ENCODE data around the gene FAM200B.

FAM200B gene

DNA sequence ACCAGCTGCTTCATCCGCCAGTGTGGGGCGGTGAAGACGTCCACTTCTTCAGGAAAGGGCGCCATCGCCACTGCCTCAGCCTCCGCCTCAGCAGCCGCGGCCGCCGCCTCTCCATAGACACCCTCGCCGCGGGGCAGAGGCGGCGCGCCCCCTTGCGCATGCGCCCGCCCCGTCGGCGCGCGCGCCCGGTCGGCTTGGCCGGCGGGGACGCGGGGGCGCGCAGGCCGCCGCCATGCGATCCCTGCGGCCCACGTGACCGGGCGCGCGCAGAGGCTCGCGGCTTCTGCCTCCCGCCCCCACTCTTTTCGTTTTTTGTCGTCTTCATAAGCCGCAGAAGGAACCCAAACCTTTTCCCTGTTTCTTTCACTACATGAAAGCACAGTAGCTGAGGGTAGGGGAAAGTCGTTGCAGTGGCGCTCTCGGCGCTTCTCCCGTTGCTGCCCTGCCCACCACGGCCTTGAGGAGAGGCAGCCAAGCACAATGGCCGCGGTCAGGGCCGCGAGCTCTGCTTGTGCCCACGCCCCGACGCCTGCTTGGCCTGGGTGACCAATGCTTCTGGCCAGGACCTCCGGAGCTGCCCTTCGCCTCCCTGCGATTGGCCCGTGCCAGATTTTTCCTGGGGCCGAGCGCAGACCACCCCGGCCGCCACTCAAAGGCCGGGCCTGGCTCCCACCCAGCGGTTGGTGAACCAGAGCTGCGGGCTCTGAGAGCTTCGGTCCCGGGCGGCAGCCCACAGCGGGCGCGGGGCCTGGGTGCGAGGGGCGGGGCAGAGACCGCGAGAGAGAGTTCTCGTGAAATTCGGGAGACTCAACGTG, 26.2 kb upstream of the FAM200B start, which contains the start of gene FBXL5:
FBXL5 (minus strand) TSS at position 135 of the 815 bp plus-strand sequence; CDS start at position 65, 70 bp downstream.
- ATAC-seq (replicated peaks; ENCODE audit: extremely low read depth, poor library complexity, severe bottlenecking) (peak; percentile 82), DNase-seq (ENCODE audit: low spot score in 2 of 2) (peak; percentile 67 to 72)
- H3K27ac Mint-ChIP-seq (ENCODE audit: low read depth), result peak within 1 kb of the TSS; percentile 98
- no peaks in the 10 kb centered on the region for H3K9me3 Mint-ChIP-seq
- H3K4me1 Mint-ChIP-seq, result peaks cover 38% of the 10 kb centered on the region
- peaks cover 17% of the 10 kb centered on the region for H3K36me3 Mint-ChIP-seq (ENCODE audit: insufficient read depth)
- no peaks in the 10 kb centered on the region for H3K27me3 Mint-ChIP-seq
- peak within 1 kb of the TSS; percentile 99 for H3K4me3 Mint-ChIP-seq

DNA sequence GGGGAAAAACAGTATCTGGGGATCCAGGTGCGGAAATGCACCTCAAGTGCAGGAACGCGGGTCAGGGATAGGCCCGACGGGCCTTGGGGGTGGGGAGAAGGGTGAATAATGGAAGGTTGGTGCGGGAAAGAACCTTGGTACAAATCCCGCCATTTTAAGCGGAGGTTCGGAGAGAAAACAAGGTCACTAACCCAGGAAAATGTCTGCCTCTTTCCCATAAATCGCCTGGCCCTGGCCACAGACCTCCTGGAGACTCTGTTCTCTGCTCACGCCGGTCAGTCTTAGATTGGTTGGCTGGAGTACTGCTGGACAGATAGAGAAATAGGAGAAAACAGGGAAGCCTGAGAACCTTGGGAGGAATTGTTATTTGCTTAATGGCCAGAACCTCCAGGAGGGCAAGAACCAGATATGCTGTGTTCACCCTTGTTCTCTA, 25.6 kb upstream of the FAM200B start:
- Mint-ChIP-seq H3K36me3 (ENCODE audit: insufficient read depth) (peaks cover 12% of the 10 kb centered on the region), H3K27ac (ENCODE audit: low read depth) (peak overlapping the region; percentile 98), H3K9me3 (no peaks in the 10 kb centered on the region), H3K27me3 (no peaks in the 10 kb centered on the region), H3K4me3 (peak overlapping the region; percentile 99), H3K4me1 (peaks cover 33% of the 10 kb centered on the region)
- ATAC-seq (replicated peaks; ENCODE audit: extremely low read depth, poor library complexity, severe bottlenecking) (no peak), DNase-seq (ENCODE audit: low spot score in 2 of 2) (no peak)

DNA sequence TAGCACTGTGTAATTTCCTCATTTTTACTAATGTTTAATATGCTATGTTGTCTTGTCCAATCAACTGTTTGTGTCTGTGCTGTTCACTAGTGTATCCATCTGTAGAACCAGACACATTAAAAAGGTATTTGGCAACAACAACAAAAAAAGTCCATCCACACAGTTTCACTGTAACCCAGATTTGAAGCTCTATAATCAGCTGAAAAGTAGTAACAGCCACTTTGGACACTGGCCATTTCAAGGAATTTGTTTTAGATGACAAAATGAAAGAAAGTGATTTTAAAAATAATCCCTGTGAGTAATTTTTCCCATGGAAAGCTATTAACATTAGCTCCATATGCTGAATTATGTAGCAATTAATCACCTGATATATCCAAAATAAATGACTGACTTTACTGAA, 24.3 kb upstream of the FAM200B start:
- Mint-ChIP-seq H3K27ac (ENCODE audit: low read depth) (no peak overlapping the region), H3K4me3 (peak overlapping the region; percentile 41), H3K4me1 (peaks cover 22% of the 10 kb centered on the region), H3K36me3 (ENCODE audit: insufficient read depth) (peaks cover 14% of the 10 kb centered on the region), H3K27me3 (no peaks in the 10 kb centered on the region), H3K9me3 (no peaks in the 10 kb centered on the region)
- ATAC-seq (replicated peaks; ENCODE audit: extremely low read depth, poor library complexity, severe bottlenecking) (no peak), DNase-seq (ENCODE audit: low spot score in 2 of 2) (no peak)

DNA sequence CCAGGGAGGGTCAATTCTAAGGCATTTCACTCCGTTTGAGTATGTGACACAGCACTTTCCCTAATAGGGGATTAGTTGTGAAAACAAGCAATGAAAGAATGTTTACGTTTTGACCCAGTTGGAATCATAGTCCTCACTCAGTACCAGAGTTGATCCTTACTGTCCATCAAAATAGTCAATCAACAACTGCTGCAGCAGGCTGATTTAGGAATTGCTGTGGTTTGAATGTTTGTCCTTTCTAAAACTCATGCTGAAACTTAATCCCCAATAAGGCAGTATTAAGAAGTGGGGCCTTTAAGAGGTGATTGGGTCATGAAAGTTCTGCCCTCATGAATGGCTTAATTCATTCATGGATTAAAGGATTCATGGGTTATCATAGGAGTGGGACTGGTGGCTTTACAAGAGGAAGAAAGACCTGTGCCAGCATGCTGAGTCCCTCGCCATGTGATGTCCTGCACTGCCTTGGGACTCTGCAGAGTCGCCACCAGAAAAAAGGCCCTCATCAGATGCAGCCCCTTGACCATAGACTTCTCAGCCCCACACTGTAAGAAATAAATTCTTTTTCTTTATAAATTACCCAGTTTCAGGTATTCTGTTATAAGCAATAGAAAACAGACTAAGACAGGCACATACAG, 23.4 kb upstream of the FAM200B start:
- Mint-ChIP-seq H3K36me3 (ENCODE audit: insufficient read depth) (peaks cover 14% of the 10 kb centered on the region), H3K4me1 (peaks cover 19% of the 10 kb centered on the region)

DNA sequence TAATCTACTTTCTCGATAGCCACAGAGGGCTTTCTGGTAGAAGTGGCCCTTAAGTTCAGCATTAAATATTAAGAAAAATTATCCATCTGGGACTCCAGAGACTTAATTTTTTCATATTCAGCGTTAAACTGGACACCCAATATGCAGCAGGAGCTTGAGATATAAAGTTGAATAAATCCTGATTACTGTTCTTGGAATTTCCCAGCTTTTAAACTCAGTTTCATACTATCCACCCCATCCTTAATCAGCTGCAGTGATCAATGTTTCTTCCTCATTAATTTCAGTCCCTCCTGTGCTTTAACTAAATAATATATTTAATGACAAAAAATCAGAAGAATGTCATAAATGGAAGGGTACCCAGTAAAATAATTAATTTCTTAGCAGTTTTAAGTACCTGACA, 22.8 kb upstream of the FAM200B start:
- Mint-ChIP-seq H3K27ac (ENCODE audit: low read depth) (no peak overlapping the region), H3K36me3 (ENCODE audit: insufficient read depth) (peaks cover 11% of the 10 kb centered on the region), H3K4me1 (peaks cover 14% of the 10 kb centered on the region), H3K9me3 (no peaks in the 10 kb centered on the region), H3K27me3 (no peaks in the 10 kb centered on the region), H3K4me3 (no peak overlapping the region)
- no peak for ATAC-seq (replicated peaks; ENCODE audit: extremely low read depth, poor library complexity, severe bottlenecking)
- no peak for DNase-seq (ENCODE audit: low spot score in 2 of 2)

More for the DNA sequence above, 23.4 kb upstream of the FAM200B start:
- Mint-ChIP-seq H3K4me3 (no peak overlapping the region), H3K9me3 (no peaks in the 10 kb centered on the region), H3K27me3 (no peaks in the 10 kb centered on the region), H3K27ac (ENCODE audit: low read depth) (no peak overlapping the region)
- no peak for ATAC-seq (replicated peaks; ENCODE audit: extremely low read depth, poor library complexity, severe bottlenecking)
- no peak for DNase-seq (ENCODE audit: low spot score in 2 of 2)

DNA sequence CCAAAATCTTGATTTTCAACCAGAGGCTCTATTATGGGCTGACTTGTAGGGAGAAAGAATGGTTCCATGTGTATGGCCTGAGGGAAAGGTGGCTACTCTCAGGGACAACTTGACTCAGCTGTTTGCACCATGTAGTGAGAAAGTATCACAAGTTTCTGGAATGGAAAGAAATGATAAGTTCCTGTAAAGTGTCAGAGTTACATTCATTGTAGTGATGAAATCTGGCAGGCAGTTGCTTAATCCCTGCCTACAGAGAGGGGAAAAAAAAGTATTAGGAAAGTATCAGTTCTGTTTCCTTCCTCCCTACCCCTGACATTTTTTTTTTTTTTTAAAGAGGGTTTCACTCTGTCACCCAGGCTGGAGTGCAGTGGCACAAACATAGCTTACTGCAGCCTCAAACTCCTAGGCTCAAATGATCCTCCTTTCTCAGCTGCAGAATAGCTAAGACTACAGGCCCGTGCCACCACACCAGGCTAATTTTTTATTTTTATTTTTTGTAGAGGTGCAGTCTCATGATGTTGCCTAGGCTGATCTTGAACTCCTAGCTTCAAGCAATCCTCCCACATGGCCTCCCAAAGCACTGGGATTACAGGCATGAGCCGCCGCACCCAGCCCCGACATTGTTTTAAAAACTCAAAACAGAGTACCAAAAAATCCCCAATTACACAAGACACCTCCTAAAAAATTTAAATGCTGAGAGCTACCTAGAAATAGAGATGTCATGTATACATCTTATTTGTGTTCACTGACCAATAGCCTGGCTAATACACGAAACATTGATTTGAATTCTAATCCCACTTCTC, 21.7 kb upstream of the FAM200B start:
- H3K36me3 Mint-ChIP-seq (ENCODE audit: insufficient read depth), result peaks cover 8% of the 10 kb centered on the region
- H3K27ac Mint-ChIP-seq (ENCODE audit: low read depth), result no peak overlapping the region
- H3K4me3 Mint-ChIP-seq, result no peak overlapping the region
- ATAC-seq (replicated peaks; ENCODE audit: extremely low read depth, poor library complexity, severe bottlenecking), result no peak
- no peaks in the 10 kb centered on the region for H3K9me3 Mint-ChIP-seq
- no peaks in the 10 kb centered on the region for H3K27me3 Mint-ChIP-seq
- H3K4me1 Mint-ChIP-seq, result peaks cover 5% of the 10 kb centered on the region
- no peak for DNase-seq (ENCODE audit: low spot score in 2 of 2)

DNA sequence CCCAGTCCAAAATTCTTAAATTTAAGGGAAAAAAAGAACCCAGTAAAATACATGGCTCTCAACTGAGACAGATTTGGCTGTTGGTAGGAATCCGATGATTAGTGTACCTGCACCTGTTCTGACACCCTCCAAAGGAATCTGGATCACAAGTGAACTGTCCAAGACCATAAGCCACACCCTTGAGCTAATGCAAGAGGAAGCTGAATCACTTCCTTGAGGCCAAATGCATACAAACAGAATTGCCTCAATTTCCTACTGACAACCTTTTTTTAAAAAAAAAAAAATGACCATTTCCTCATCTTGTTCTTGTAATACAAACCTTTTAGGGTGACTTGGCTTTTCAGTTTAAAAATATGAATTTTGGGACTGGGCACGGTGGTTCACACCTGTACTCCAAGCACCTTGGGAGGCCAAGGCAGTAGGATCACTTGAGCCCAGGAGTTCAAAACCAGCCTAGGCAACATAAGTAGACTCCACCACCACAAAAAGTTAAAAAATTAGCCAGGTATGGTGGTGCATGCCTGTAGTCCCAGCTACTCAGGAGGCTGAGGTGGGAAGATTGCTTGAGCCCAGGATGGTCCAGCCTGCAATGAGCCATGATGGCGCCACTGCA, 15.8 kb upstream of the FAM200B start:
- peaks cover 2% of the 10 kb centered on the region for H3K36me3 Mint-ChIP-seq (ENCODE audit: insufficient read depth)
- ATAC-seq (replicated peaks; ENCODE audit: extremely low read depth, poor library complexity, severe bottlenecking) (no peak), DNase-seq (ENCODE audit: low spot score in 2 of 2) (no peak)
- no peak overlapping the region for H3K4me3 Mint-ChIP-seq
- no peak overlapping the region for H3K27ac Mint-ChIP-seq (ENCODE audit: low read depth)
- H3K27me3 Mint-ChIP-seq, result no peaks in the 10 kb centered on the region
- no peaks in the 10 kb centered on the region for H3K9me3 Mint-ChIP-seq
- no peaks in the 10 kb centered on the region for H3K4me1 Mint-ChIP-seq

DNA sequence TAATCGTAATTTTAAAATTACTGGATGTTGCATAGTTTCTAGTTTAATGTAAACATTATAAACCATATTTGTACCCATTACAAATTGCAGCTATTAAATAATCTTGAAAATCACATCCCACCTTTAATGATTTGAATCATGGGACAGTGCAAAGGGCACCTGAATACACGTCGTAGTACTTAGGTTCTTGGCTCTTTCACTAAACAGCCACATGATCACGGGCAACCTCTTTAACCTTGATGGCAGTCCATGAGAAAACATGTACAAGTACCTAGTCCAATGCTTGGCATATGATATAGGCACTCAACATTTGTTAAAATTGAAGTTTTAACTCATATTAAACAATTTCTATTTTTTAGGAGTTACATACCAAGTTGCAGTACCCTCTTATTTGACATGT, 14.6 kb upstream of the FAM200B start:
- DNase-seq (ENCODE audit: low spot score in 2 of 2) (no peak), ATAC-seq (replicated peaks; ENCODE audit: extremely low read depth, poor library complexity, severe bottlenecking) (no peak)
- Mint-ChIP-seq H3K4me1 (no peaks in the 10 kb centered on the region), H3K27ac (ENCODE audit: low read depth) (no peak overlapping the region), H3K27me3 (no peaks in the 10 kb centered on the region), H3K36me3 (ENCODE audit: insufficient read depth) (no peaks in the 10 kb centered on the region), H3K4me3 (no peak overlapping the region), H3K9me3 (no peaks in the 10 kb centered on the region)

DNA sequence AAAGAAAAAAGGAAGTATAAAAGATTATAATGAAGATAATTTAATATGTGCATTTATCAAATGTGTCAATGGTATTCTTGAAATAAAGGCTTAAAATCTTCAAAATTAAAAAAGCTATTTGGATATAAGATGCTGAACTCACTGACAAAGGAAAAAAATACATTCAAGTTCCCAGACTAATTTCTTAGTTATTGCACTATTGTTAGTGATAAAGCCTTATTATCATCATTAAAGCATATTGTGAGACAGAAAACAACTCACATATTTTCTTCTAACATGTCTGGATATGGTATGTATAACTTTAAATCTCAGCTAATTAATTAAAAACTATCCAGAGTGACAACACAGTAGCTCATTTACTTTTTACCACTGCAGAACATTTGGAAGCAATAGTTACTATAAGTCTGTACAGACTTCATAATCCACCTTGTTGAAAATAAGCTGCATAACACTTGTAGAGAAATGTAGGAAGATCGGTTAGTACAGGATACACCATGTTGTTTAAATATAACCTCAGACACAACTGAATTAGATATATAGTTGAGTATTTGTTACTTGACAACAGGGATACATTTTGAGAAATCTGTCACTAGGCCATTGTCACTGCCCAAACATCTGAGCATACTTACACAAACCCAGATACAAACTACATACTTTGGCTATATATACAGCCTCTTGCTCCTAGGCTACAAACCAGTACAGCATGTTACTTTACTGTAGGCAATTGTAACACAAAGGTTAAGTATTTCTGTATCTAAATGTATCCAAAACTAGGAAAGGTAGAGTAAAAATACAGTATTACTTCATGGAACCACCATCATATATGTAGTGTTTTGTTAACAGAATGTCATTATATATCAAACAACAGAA, 12.8 kb upstream of the FAM200B start:
- H3K27me3 Mint-ChIP-seq, result no peaks in the 10 kb centered on the region

DNA sequence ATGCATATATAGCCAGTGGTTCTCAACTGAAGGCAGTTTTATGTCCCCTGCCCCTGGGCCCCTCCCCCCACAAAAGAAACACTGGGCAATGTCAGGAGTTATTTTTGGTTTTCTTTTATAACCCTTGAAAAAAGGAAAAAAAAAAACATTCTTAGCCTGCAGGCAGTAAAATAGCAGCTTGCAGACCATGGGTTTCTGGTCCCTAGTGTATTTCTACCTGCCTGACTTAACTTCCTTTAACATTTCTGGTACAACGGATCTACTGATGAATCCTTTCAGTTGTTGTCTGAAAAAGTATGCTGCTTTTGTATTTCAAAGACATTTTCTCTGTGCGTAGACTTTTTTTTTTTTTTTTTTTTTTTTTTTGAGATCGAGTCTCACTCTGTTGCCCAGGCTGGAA, 11.1 kb upstream of the FAM200B start:
- Mint-ChIP-seq H3K4me1 (no peaks in the 10 kb centered on the region), H3K4me3 (no peak overlapping the region), H3K27ac (ENCODE audit: low read depth) (no peak overlapping the region), H3K36me3 (ENCODE audit: insufficient read depth) (no peaks in the 10 kb centered on the region), H3K9me3 (no peaks in the 10 kb centered on the region), H3K27me3 (no peaks in the 10 kb centered on the region)
- ATAC-seq (replicated peaks; ENCODE audit: extremely low read depth, poor library complexity, severe bottlenecking) (no peak), DNase-seq (ENCODE audit: low spot score in 2 of 2) (no peak)

More for the DNA sequence above, 12.8 kb upstream of the FAM200B start:
- Mint-ChIP-seq H3K9me3 (no peaks in the 10 kb centered on the region), H3K27ac (ENCODE audit: low read depth) (no peak overlapping the region), H3K4me3 (no peak overlapping the region), H3K36me3 (ENCODE audit: insufficient read depth) (no peaks in the 10 kb centered on the region), H3K4me1 (no peaks in the 10 kb centered on the region)
- no peak for ATAC-seq (replicated peaks; ENCODE audit: extremely low read depth, poor library complexity, severe bottlenecking)
- DNase-seq (ENCODE audit: low spot score in 2 of 2), result no peak

DNA sequence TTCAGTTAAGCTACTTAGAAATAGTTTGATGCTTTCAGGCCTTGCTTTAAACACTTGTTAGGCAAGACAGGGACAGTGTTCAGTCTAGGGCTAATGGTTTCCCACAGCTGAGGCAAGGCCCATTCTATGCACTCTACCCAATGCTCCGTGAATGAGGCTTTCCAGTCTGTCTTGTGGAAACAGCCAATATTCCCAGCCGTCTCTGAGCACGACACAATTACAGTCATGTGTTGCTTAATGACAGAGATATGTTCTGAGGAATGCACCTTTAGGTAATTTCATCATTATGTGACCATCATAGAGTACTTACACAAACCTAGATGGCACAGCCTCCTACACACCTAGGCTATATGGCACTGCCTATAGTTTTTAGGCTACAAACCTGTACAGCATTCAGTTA, 9.5 kb upstream of the FAM200B start:
- H3K27me3 Mint-ChIP-seq, result no peaks in the 10 kb centered on the region
- no peak overlapping the region for H3K4me3 Mint-ChIP-seq
- DNase-seq (ENCODE audit: low spot score in 2 of 2), result no peak
- no peak overlapping the region for H3K27ac Mint-ChIP-seq (ENCODE audit: low read depth)
- no peaks in the 10 kb centered on the region for H3K4me1 Mint-ChIP-seq
- ATAC-seq (replicated peaks; ENCODE audit: extremely low read depth, poor library complexity, severe bottlenecking), result no peak
- no peaks in the 10 kb centered on the region for H3K36me3 Mint-ChIP-seq (ENCODE audit: insufficient read depth)
- no peaks in the 10 kb centered on the region for H3K9me3 Mint-ChIP-seq

Data from central memory CD8-positive, alpha-beta T cell (primary cell).